VCaP (cell line): ENCODE results near the gene ARHGAP42.

Source experiments
- H3K27ac ChIP-seq: fragments of 450-650 bp; 2 replicates; pipeline ENCODE4 v1.5.1; 2017
- CTCF ChIP-seq: fragments of 450-650 bp; conservative IDR thresholded peaks from 2 replicates; pipeline ENCODE4 v1.5.1; 2017; ENCODE audit warnings: mild to moderate bottlenecking, moderate library complexity

Gene ARHGAP42

GRCh38 chr11:100752371-100753171 is 65.5 kb downstream of the ARHGAP42 start:
- TF ChIP-seq CTCF: no peak
- no peak overlapping the region for H3K27ac ChIP-seq

- H3K27ac ChIP-seq: 0 out of 2 replicates have a peak overlapping the region, but pooled peaks have one; percentile 6
- no peak for TF ChIP-seq CTCF
Measured at GRCh38 chr11:100753172-100753543, 66.1 kb downstream of the ARHGAP42 start.

GRCh38 chr11:100753571-100753970 is 66.5 kb downstream of the ARHGAP42 start:
- 0 out of 2 replicates have a peak overlapping the region, but pooled peaks have one; percentile 6 for H3K27ac ChIP-seq
- no peak for TF ChIP-seq CTCF

GRCh38 chr11:100756559-100756958 is 69.5 kb downstream of the ARHGAP42 start:
- no peak for TF ChIP-seq CTCF

GRCh38 chr11:100757646-100758045 is 70.6 kb downstream of the ARHGAP42 start:
- H3K27ac ChIP-seq: no peak overlapping the region
- no peak for TF ChIP-seq CTCF

More at GRCh38 chr11:100756559-100756958, 69.5 kb downstream of the ARHGAP42 start:
- no peak overlapping the region for H3K27ac ChIP-seq

- no peak overlapping the region for H3K27ac ChIP-seq
- TF ChIP-seq CTCF: no peak
Measured at GRCh38 chr11:100759106-100759505, 72.0 kb downstream of the ARHGAP42 start.

- no peak overlapping the region for H3K27ac ChIP-seq
- no peak for TF ChIP-seq CTCF
Measured at GRCh38 chr11:100759856-100760255, 72.8 kb downstream of the ARHGAP42 start.
